Stimulated activated naive B cell treated with anti-CD40 and anti-IgM and Interleukin-4, amounts not matched to agents 10 μg/mL and 1 μg/mL and 100 μg/mL, for 72 hours (primary cell): ENCODE measurements around the gene PLCB1.

ENCODE experiments used
- ATAC-seq, 2 donors: fragments of 150-1000 bp; cut with Tn5 transposase; replicated peaks; 2 replicates each; pipeline ENCODE4 v1.10.0; 2021; ENCODE audit warnings: moderate library complexity in 1 of 2
- DNase-seq: peaks from one replicate; pipeline ENCODE4 v3.0.0; 2021
- H3K27ac Mint-ChIP-seq: one replicate; pipeline ENCODE4 v1.8.0; 2022; ENCODE audit warnings: mild to moderate bottlenecking, mixed read lengths
- H3K27me3 Mint-ChIP-seq, 2 donors: one replicate each; pipeline ENCODE4 v1.8.0; 2022; ENCODE audit warnings: mixed read lengths in 2 of 2
- H3K36me3 Mint-ChIP-seq, 2 donors: one replicate each; pipeline ENCODE4 v1.8.0; 2022; ENCODE audit warnings: mixed read lengths in 2 of 2, mild to moderate bottlenecking in 1 of 2
- H3K4me1 Mint-ChIP-seq, 2 donors: one replicate each; pipeline ENCODE4 v1.8.0; 2022; ENCODE audit warnings: mixed read lengths in 2 of 2, mild to moderate bottlenecking in 1 of 2
- H3K4me3 Mint-ChIP-seq, 2 donors: one replicate each; pipeline ENCODE4 v1.8.0; 2022; ENCODE audit warnings: mild to moderate bottlenecking in 2 of 2, mixed read lengths in 2 of 2, moderate library complexity in 1 of 2
- H3K9me3 Mint-ChIP-seq, 2 donors: one replicate each; pipeline ENCODE4 v1.8.0; 2022; ENCODE audit warnings: mixed read lengths in 2 of 2, mild to moderate bottlenecking in 1 of 2

Gene PLCB1

DNA sequence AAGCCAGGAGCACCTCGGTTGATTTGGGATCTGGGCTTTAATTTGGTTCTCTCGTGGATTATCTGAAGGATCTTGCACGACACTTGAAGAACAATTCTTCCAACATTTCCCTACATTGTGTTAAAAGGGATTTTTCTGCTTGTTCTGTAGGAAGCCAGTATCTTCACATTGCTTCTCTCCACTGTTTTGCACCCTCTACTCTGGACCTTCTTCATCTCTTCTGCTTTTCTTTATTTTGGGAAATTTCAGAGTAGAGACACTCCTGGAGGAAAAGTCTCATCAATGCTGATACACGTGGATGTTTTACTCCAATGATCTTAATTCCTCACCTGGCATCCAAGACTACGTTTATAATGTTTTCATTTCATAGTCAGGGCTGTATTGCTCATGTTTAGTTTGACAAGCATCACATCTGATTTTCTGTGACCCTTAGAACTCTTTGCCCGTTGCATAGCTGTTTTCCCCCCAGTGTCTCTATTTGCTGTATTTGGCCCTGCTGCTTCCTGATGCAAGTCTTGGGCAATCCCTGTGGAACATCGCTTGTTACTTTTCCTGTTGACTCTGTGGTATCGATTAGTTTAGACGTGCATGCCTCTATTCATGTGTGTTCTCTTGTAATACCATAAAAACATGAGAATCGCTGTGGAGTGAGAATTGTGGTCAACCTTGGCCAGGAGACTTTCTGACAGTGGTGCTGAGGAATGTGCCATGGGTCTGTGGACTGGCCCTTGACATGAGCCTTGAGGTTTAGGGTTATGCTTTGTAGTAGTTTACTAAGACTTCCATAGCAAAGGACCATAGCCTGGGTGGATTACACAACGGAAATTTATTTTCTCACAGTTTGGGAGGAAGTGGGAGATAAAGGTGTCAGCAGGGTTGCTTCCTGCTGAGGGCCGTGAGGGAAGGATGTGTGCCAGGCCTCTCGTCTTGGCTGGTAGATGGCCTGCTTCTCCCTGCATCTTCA is 12.5 kb downstream of the PLCB1 start:
- no peak for DNase-seq
- Mint-ChIP-seq H3K9me3 (no peaks in the 10 kb centered on the region), H3K4me3 (no peak overlapping the region), H3K27ac (no peak overlapping the region), H3K27me3 (peaks cover 0 to 5% of the 10 kb centered on the region in 2 donors), H3K36me3 (no peaks in the 10 kb centered on the region), H3K4me1 (peaks cover 11 to 19% of the 10 kb centered on the region in 2 donors)
- ATAC-seq: no peak

DNA sequence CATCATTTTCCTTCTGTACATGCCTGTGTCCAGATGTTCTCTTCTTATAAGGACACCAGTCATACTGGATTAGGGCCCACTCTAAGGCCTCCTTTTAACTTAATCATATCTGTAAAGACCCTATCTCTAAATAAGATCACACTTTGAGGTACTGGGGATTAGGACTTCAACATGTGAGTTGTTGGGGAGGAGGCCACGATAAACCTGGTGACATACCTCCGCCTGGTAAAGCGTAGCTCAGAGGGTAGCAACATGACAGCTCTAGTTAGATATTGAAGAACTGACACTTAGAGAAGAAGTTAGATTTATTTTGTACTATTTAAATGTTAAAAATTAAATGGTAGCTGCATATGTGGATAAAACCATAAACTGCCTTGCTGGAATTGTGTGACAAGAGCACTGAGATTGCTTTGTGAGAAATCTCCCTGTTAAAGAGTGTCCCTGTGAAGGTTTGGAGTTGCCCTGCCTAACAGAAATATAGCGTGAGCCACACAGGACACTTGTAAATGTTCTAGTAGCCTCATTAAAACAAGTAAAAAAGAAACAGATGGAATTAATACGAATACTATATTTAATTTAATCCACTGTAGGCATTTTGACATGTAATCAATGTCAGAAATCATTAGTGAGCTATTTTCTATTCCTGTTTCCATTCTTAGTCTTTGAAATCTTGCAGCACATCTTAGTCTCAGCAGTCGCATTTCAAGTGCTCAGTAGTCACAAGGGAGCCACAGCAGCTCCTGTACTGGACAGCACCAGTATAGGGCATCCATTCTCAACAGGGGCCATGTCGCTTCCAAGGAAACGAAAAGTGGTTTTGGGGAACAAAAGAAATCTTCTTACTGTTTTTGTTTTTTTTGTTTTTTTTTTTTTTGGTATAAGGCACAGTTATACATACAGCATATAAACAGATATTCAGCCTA is 13.4 kb downstream of the PLCB1 start:
- no peaks in the 10 kb centered on the region for H3K9me3 Mint-ChIP-seq
- no peak for DNase-seq
- no peak for ATAC-seq
- no peak overlapping the region for H3K27ac Mint-ChIP-seq
- peaks cover 0 to 5% of the 10 kb centered on the region in 2 donors for H3K27me3 Mint-ChIP-seq
- H3K4me3 Mint-ChIP-seq: no peak overlapping the region
- H3K36me3 Mint-ChIP-seq: no peaks in the 10 kb centered on the region
- peaks cover 11 to 19% of the 10 kb centered on the region in 2 donors for H3K4me1 Mint-ChIP-seq

DNA sequence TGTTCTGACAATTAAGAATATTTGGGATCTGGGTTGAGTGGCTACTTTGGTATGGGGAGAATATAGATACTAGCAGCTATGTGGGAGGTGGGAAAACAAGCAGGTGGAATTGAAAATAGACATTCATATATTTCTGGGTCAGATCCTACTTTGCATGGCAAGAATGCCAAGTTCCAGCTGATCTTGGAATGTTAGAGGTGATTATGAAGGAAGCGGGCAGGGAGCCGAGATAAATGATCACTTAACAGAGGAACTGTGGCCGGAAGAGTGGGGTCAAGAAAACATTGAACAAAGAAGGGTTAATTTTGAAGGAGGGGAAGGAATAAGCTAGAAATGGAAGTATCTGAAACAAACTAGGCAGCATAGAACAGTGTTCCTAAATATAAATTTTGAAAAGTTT is 15.4 kb downstream of the PLCB1 start:
- H3K27me3 Mint-ChIP-seq: peaks cover 0 to 5% of the 10 kb centered on the region in 2 donors
- ATAC-seq (no peak), DNase-seq (no peak)
- no peaks in the 10 kb centered on the region for H3K36me3 Mint-ChIP-seq
- peaks cover 13 to 35% of the 10 kb centered on the region in 2 donors for H3K4me1 Mint-ChIP-seq
- no peak overlapping the region for H3K4me3 Mint-ChIP-seq
- no peak overlapping the region for H3K27ac Mint-ChIP-seq
- H3K9me3 Mint-ChIP-seq: no peaks in the 10 kb centered on the region

GRCh38 chr20:8148501-8148900 is 16.4 kb downstream of the PLCB1 start:
- H3K27ac Mint-ChIP-seq: no peak overlapping the region
- DNase-seq: no peak
- H3K36me3 Mint-ChIP-seq: no peaks in the 10 kb centered on the region
- peaks cover 13 to 45% of the 10 kb centered on the region in 2 donors for H3K4me1 Mint-ChIP-seq
- ATAC-seq: no peak
- H3K4me3 Mint-ChIP-seq: no peak overlapping the region
- H3K27me3 Mint-ChIP-seq: peaks cover 0 to 5% of the 10 kb centered on the region in 2 donors
- no peaks in the 10 kb centered on the region for H3K9me3 Mint-ChIP-seq

- no peak for DNase-seq
- H3K9me3 Mint-ChIP-seq: no peaks in the 10 kb centered on the region
- no peaks in the 10 kb centered on the region for H3K36me3 Mint-ChIP-seq
- H3K4me1 Mint-ChIP-seq: peaks cover 8 to 44% of the 10 kb centered on the region in 2 donors
- ATAC-seq: no peak
- H3K4me3 Mint-ChIP-seq: no peak overlapping the region
- H3K27ac Mint-ChIP-seq: no peak overlapping the region
- peaks cover 0 to 5% of the 10 kb centered on the region in 2 donors for H3K27me3 Mint-ChIP-seq
These were observed 18.5 kb downstream of the PLCB1 start for GRCh38 chr20:8150591-8150990.

DNA sequence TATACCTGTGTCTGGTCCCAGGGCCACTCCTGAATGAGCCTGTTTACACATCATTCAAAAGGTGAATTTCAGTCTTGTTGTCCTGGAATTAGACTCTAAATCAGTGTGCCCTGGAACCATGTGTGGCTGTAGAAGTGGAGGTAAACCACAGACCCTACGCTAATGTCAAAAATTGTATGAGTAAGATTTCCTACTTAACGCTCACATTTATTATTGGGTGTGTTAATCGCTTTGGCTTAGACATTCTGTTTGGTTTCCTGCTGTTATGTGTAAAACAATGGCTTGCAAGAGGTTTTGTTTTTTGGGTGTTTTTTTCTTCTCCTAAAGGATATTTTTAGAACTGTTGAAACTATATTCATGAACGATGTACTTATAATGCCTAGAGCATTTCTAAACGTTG is 19.3 kb downstream of the PLCB1 start:
- Mint-ChIP-seq H3K4me1 (peaks cover 8 to 44% of the 10 kb centered on the region in 2 donors), H3K27ac (no peak overlapping the region), H3K36me3 (peaks cover 0 to 2% of the 10 kb centered on the region in 2 donors), H3K27me3 (peaks cover 0 to 5% of the 10 kb centered on the region in 2 donors), H3K4me3 (no peak overlapping the region), H3K9me3 (no peaks in the 10 kb centered on the region)
- DNase-seq (no peak), ATAC-seq (peak in 1 of 2 donors; percentile 23)

DNA sequence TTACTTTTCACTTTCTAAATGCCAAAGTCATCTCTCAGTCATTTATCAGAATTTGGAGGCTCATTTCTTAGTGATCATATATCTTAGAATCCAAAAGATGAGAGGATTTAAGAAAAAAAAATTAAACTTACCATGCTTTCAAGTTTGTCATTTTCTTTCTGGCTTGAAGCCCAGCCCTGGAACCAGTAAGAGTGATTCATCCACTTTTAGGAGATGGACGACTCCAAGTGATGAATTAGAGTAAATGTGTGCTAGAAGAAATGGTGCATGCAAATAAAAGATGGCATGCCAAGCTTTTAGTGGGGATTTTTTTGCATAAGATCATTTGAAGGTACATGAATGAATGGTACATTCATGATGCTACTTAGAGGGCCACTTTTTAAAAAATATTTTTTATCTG is 20.1 kb downstream of the PLCB1 start:
- no peaks in the 10 kb centered on the region for H3K9me3 Mint-ChIP-seq
- peaks cover 0 to 4% of the 10 kb centered on the region in 2 donors for H3K27me3 Mint-ChIP-seq
- DNase-seq (no peak), ATAC-seq (no peak)
- H3K36me3 Mint-ChIP-seq: peaks cover 0 to 2% of the 10 kb centered on the region in 2 donors
- no peak overlapping the region for H3K4me3 Mint-ChIP-seq
- H3K4me1 Mint-ChIP-seq: peaks cover 8 to 43% of the 10 kb centered on the region in 2 donors
- H3K27ac Mint-ChIP-seq: no peak overlapping the region

DNA sequence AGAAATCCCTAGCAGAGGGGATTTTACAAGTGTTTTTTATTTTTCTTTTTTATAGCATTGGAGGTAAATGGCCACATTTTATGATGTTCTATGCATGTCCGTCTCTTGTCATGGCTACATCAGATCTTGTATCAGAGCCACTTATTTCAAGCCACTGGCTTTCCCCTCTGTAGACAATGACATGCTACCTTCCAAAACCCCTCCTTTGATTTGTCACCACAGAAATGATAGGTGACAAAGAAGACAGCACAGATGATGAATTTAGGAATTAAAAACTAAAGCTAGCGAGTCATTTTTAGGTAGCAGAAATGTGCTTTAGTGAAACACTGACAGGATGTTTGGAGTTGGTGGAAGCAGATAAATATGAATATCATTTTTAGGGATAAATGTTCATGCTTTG is 20.8 kb downstream of the PLCB1 start:
- H3K27ac Mint-ChIP-seq: no peak overlapping the region
- H3K9me3 Mint-ChIP-seq: no peaks in the 10 kb centered on the region
- peaks cover 0 to 2% of the 10 kb centered on the region in 2 donors for H3K36me3 Mint-ChIP-seq
- ATAC-seq: no peak
- H3K27me3 Mint-ChIP-seq: no peaks in the 10 kb centered on the region
- H3K4me1 Mint-ChIP-seq: peaks cover 5 to 36% of the 10 kb centered on the region in 2 donors
- H3K4me3 Mint-ChIP-seq: no peak overlapping the region
- DNase-seq: no peak

DNA sequence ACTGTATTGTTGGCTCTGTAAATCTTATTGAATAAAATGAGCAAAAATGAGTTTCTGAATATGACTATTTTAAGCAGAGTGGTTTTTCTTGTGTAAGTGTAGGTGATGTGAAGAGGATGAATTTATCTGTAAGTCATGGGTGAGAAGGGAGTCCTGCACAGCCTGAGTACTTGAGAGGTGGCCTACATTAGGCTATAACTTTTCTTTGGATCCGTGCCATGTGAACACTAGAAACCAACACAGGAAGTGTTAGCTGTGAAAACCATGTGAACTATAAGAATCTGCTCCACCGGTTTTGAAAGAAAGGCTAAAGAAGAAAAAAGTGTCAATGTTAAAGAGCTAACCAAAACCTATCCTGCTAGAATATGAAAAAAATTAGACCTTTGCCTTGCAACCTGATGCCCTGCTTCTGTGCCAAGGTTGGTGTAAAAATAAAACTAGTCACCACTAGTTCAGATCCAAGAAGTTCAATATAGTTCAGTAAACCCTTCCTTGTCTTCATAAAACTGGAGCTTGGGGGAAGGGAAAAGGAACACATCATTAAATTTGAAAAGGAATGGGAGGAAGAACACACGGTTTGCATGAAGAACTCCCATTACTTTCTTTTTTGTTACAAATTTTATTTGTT is 21.3 kb downstream of the PLCB1 start:
- Mint-ChIP-seq H3K9me3 (peaks cover 0 to 2% of the 10 kb centered on the region in 2 donors), H3K27ac (no peak overlapping the region), H3K4me1 (peaks cover 5 to 35% of the 10 kb centered on the region in 2 donors), H3K27me3 (no peaks in the 10 kb centered on the region), H3K36me3 (peaks cover 5% of the 10 kb centered on the region in 2 donors), H3K4me3 (no peak overlapping the region)
- ATAC-seq (no peak), DNase-seq (no peak)

GRCh38 chr20:8154638-8155037 is 22.6 kb downstream of the PLCB1 start:
- no peak overlapping the region for H3K4me3 Mint-ChIP-seq
- peaks cover 6 to 9% of the 10 kb centered on the region in 2 donors for H3K36me3 Mint-ChIP-seq
- peaks cover 5 to 35% of the 10 kb centered on the region in 2 donors for H3K4me1 Mint-ChIP-seq
- no peaks in the 10 kb centered on the region for H3K27me3 Mint-ChIP-seq
- H3K27ac Mint-ChIP-seq: no peak overlapping the region
- peaks cover 0 to 3% of the 10 kb centered on the region in 2 donors for H3K9me3 Mint-ChIP-seq
- DNase-seq (no peak), ATAC-seq (no peak)

GRCh38 chr20:8155229-8155628 is 23.2 kb downstream of the PLCB1 start:
- DNase-seq (no peak), ATAC-seq (no peak)
- no peak overlapping the region for H3K27ac Mint-ChIP-seq
- H3K9me3 Mint-ChIP-seq: peaks cover 0 to 7% of the 10 kb centered on the region in 2 donors
- H3K27me3 Mint-ChIP-seq: no peaks in the 10 kb centered on the region
- no peak overlapping the region for H3K4me3 Mint-ChIP-seq
- H3K36me3 Mint-ChIP-seq: peaks cover 11 to 14% of the 10 kb centered on the region in 2 donors
- H3K4me1 Mint-ChIP-seq: peaks cover 5 to 35% of the 10 kb centered on the region in 2 donors

GRCh38 chr20:8155812-8156211 is 23.7 kb downstream of the PLCB1 start:
- DNase-seq: no peak
- no peak overlapping the region for H3K4me3 Mint-ChIP-seq

GRCh38 chr20:8156235-8157079 is 24.4 kb downstream of the PLCB1 start:
- peak; percentile 46 to 57 for ATAC-seq
- no peak overlapping the region for H3K4me3 Mint-ChIP-seq

More at GRCh38 chr20:8155812-8156211, 23.7 kb downstream of the PLCB1 start:
- H3K9me3 Mint-ChIP-seq: peaks cover 0 to 7% of the 10 kb centered on the region in 2 donors
- H3K27me3 Mint-ChIP-seq: no peaks in the 10 kb centered on the region
- no peak for ATAC-seq
- H3K4me1 Mint-ChIP-seq: peaks cover 5 to 33% of the 10 kb centered on the region in 2 donors
- H3K27ac Mint-ChIP-seq: no peak overlapping the region
- H3K36me3 Mint-ChIP-seq: peaks cover 11 to 15% of the 10 kb centered on the region in 2 donors

More at GRCh38 chr20:8156235-8157079, 24.4 kb downstream of the PLCB1 start:
- Mint-ChIP-seq H3K27ac (no peak overlapping the region), H3K9me3 (peaks cover 0 to 7% of the 10 kb centered on the region in 2 donors), H3K27me3 (no peaks in the 10 kb centered on the region), H3K36me3 (peaks cover 11 to 15% of the 10 kb centered on the region in 2 donors), H3K4me1 (peaks cover 4 to 28% of the 10 kb centered on the region in 2 donors)
- DNase-seq: no peak
